Femur (tissue), 1 donor: Measurements from ENCODE around the gene ISG20L2.

ENCODE experiments used
- DNase-seq: peaks from one replicate; pipeline ENCODE4 v3.0.0-alpha.2; 2017

The ISG20L2 gene

GRCh38 chr1:156682166-156682890, 46.2 kb downstream of the ISG20L2 start:
- DNase-seq = no peak

GRCh38 chr1:156681196-156681960, 47.2 kb downstream of the ISG20L2 start:
- no peak for DNase-seq

- DNase-seq = no peak
These were observed 48.5 kb downstream of the ISG20L2 start for GRCh38 chr1:156680056-156680455.

GRCh38 chr1:156677616-156678596, 50.7 kb downstream of the ISG20L2 start:
- peak; percentile 87 for DNase-seq

- peak; percentile 93 for DNase-seq
These were observed 51.5 kb downstream of the ISG20L2 start, which contains the start of gene NES for GRCh38 chr1:156676820-156677615. NES (minus strand) TSS chr1:156677407; CDS start chr1:156677264, 143 bp downstream.

- no peak for DNase-seq
These were observed 52.3 kb downstream of the ISG20L2 start for GRCh38 chr1:156676114-156676819.

GRCh38 chr1:156675210-156676113, 53.1 kb downstream of the ISG20L2 start:
- DNase-seq = peak; percentile 73

GRCh38 chr1:156673387-156674121, 55.0 kb downstream of the ISG20L2 start:
- DNase-seq = no peak
